WTC11 (cell line): ENCODE data around the gene TMEM43. TPM values are rescaled to one million over a fixed set of nuclear protein-coding genes. Genes with fewer than 3 reads are reported as not detected.

ENCODE experiments used
- ATAC-seq: fragments of 200-7000 bp; cut with Tn5 transposase; 2 replicates; pipeline ENCODE4 v1.10.0; 2021; ENCODE audit warnings: mild to moderate bottlenecking, moderate library complexity
- CTCF ChIA-PET: fragments of 300-600 bp; sonication (Branson Sonifier 250); formaldehyde crosslinking; loops from one replicate; lab custom pipeline; 2021; ENCODE audit warnings: antibody characterized with exemption; lab: Charles Lee
- POLR2A ChIA-PET: fragments of 350-600 bp; sonication (Branson Sonifier 250); formaldehyde crosslinking; loops from one replicate; lab custom pipeline; 2021; ENCODE audit warnings: antibody characterized with exemption; lab: Charles Lee
- DNase-seq: peaks from one replicate; pipeline ENCODE4 v3.0.0; 2021; ENCODE audit warnings: low spot score
- H3K27ac Mint-ChIP-seq: 2 replicates; pipeline ENCODE4 v1.8.0; 2021; ENCODE audit warnings: mixed read lengths
- H3K27me3 Mint-ChIP-seq: 2 replicates; pipeline ENCODE4 v1.8.0; 2021; ENCODE audit warnings: low read depth, mild to moderate bottlenecking, moderate library complexity, mixed read lengths
- H3K36me3 Mint-ChIP-seq: 2 replicates; pipeline ENCODE4 v1.8.0; 2021; ENCODE audit warnings: mixed read lengths
- H3K4me1 Mint-ChIP-seq: 2 replicates; pipeline ENCODE4 v1.8.0; 2022; ENCODE audit warnings: mixed read lengths
- H3K4me3 Mint-ChIP-seq: 2 replicates; pipeline ENCODE4 v1.8.0; 2021; ENCODE audit warnings: mild to moderate bottlenecking, moderate library complexity, mixed read lengths
- H3K9me3 Mint-ChIP-seq: 2 replicates; pipeline ENCODE4 v1.8.0; 2021; ENCODE audit warnings: mixed read lengths
- AFF4 ChIP-seq: sonication (generic); formaldehyde crosslinking; IDR thresholded peaks from 2 replicates; pipeline ENCODE4 v1.8.1; 2023; ENCODE audit warnings: mild to moderate bottlenecking, missing genetic modification reagents, borderline replicate concordance
- ETV6 ChIP-seq: sonication (generic); formaldehyde crosslinking; IDR thresholded peaks from 2 replicates; pipeline ENCODE4 v1.8.1; 2022; ENCODE audit warnings: mild to moderate bottlenecking, missing genetic modification reagents
- FOXP1 ChIP-seq: sonication (generic); formaldehyde crosslinking; IDR thresholded peaks from 2 replicates; pipeline ENCODE4 v1.8.0; 2022; ENCODE audit warnings: missing genetic modification reagents, mild to moderate bottlenecking, moderate library complexity, borderline replicate concordance
- FOXP4 ChIP-seq: sonication (generic); formaldehyde crosslinking; IDR thresholded peaks from 2 replicates; pipeline ENCODE4 v1.8.0; 2022; ENCODE audit warnings: mild to moderate bottlenecking, missing genetic modification reagents
- GTF2I ChIP-seq: fragments of 250-450 bp; sonication (Bioruptor Pico); conservative IDR thresholded peaks from 2 replicates; pipeline ENCODE4 v1.4.0; 2021; ENCODE audit warnings: mild to moderate bottlenecking
- HMGA2 ChIP-seq: fragments of 250-450 bp; sonication (Bioruptor Pico); IDR thresholded peaks from 2 replicates; pipeline ENCODE4 v1.4.0; 2021; ENCODE audit warnings: mild to moderate bottlenecking, moderate library complexity
- HMGXB4 ChIP-seq: sonication (generic); formaldehyde crosslinking; IDR thresholded peaks from 2 replicates; pipeline ENCODE4 v1.8.1; 2023; ENCODE audit warnings: mild to moderate bottlenecking, moderate library complexity, missing genetic modification reagents
- NR2C2 ChIP-seq: sonication (generic); formaldehyde crosslinking; IDR thresholded peaks from 2 replicates; pipeline ENCODE4 v1.8.0; 2022; ENCODE audit warnings: mild to moderate bottlenecking, missing genetic modification reagents
- SOX15 ChIP-seq: fragments of 250-450 bp; sonication (Bioruptor Pico); IDR thresholded peaks from 2 replicates; pipeline ENCODE4 v1.9.0; 2021; ENCODE audit warnings: mild to moderate bottlenecking
- STAT6 ChIP-seq: sonication (generic); formaldehyde crosslinking; conservative IDR thresholded peaks from 2 replicates; pipeline ENCODE4 v1.8.1; 2023; ENCODE audit warnings: mild to moderate bottlenecking, low read depth, missing genetic modification reagents, moderate library complexity
- ZBTB21 ChIP-seq: sonication (generic); formaldehyde crosslinking; IDR thresholded peaks from 2 replicates; pipeline ENCODE4 v1.8.1; 2023; ENCODE audit warnings: mild to moderate bottlenecking, missing genetic modification reagents, borderline replicate concordance
- ZNF121 ChIP-seq: sonication (generic); formaldehyde crosslinking; IDR thresholded peaks from 2 replicates; pipeline ENCODE4 v1.8.0; 2023; ENCODE audit warnings: missing genetic modification reagents
- ZNF219 ChIP-seq: sonication (generic); formaldehyde crosslinking; IDR thresholded peaks from 2 replicates; pipeline ENCODE4 v1.8.0; 2023; ENCODE audit warnings: missing genetic modification reagents, mild to moderate bottlenecking, borderline replicate concordance
- ZNF532 ChIP-seq: fragments of 250-450 bp; sonication (Bioruptor Pico); IDR thresholded peaks from 2 replicates; pipeline ENCODE4 v1.9.0; 2021; ENCODE audit warnings: mild to moderate bottlenecking, borderline replicate concordance
- ZSCAN18 ChIP-seq: fragments of 250-450 bp; sonication (Bioruptor Pico); IDR thresholded peaks from 2 replicates; pipeline ENCODE4 v2.1.2; 2022; ENCODE audit warnings: mild to moderate bottlenecking, moderate library complexity
- total RNA-seq: library from RNA; stranded (reverse); gene quantifications from 3 replicates; pipeline ENCODE4 v1.2.3, GENCODE V29; 2021

TMEM43 gene
- total RNA-seq, 1 experiment from 2014 or later, result 27.7 TPM

- TF ChIP-seq GTF2I (no peak), HMGXB4 (no peak), ZNF532 (CRISPR knock-in tag) (no peak)
- TF ChIP-seq, all 79 proteins: peak for 0
Observed at GRCh38 chr3:14132689-14133088, 7.8 kb downstream of the TMEM43 start (continued).

GRCh38 chr3:14133188-14133800, 8.4 kb downstream of the TMEM43 start:
- Mint-ChIP-seq H3K9me3 (peaks cover 5% of the 10 kb centered on the region), H3K27ac (no peak overlapping the region), H3K27me3 (no peaks in the 10 kb centered on the region), H3K36me3 (peaks cover 46% of the 10 kb centered on the region), H3K4me3 (no peak overlapping the region), H3K4me1 (no peaks in the 10 kb centered on the region)
- ChIA-PET POLR2A (no interaction called here), CTCF (interaction anchor here (0.8 to 1.6 kb wide), 3 partner anchors 70 to 237 kb away, joined by 3 to 4 read pairs (median 3); no protein-coding TSS in a partner anchor)
- ATAC-seq (no peak), DNase-seq (no peak)
- TF ChIP-seq SOX15 (CRISPR knock-in tag), result no peak
- no peak for TF ChIP-seq HMGA2 (CRISPR knock-in tag)

GRCh38 chr3:14133876-14134275, 9.0 kb downstream of the TMEM43 start:
- no peaks in the 10 kb centered on the region for H3K27me3 Mint-ChIP-seq
- H3K36me3 Mint-ChIP-seq, result peaks cover 40% of the 10 kb centered on the region
- DNase-seq (no peak), ATAC-seq (no peak)
- no peaks in the 10 kb centered on the region for H3K4me1 Mint-ChIP-seq
- no peak overlapping the region for H3K4me3 Mint-ChIP-seq
- peaks cover 1% of the 10 kb centered on the region for H3K9me3 Mint-ChIP-seq
- no peak overlapping the region for H3K27ac Mint-ChIP-seq
- ChIA-PET CTCF (interaction anchor here (1.3 to 1.5 kb wide), 2 partner anchors 70 to 237 kb away, joined by 4 read pairs; no protein-coding TSS in a partner anchor), POLR2A (no interaction called here)
- no peak for TF ChIP-seq FOXP1 (CRISPR knock-in tag)
- TF ChIP-seq AFF4 (CRISPR knock-in tag), result no peak
- no peak for TF ChIP-seq STAT6 (CRISPR knock-in tag)
- TF ChIP-seq NR2C2 (CRISPR knock-in tag), result no peak
- no peak for TF ChIP-seq ETV6 (CRISPR knock-in tag)
- no peak for TF ChIP-seq ZBTB21 (CRISPR knock-in tag)
- TF ChIP-seq HMGA2 (CRISPR knock-in tag), result no peak
- TF ChIP-seq ZSCAN18, result no peak
- no peak for TF ChIP-seq ZNF121
- TF ChIP-seq ZNF219 (CRISPR knock-in tag), result no peak
- no peak for TF ChIP-seq FOXP4
